ENCODE results near the gene ERN1. TPM values are rescaled to one million over a fixed set of nuclear protein-coding genes. Genes with fewer than 3 reads are reported as not detected.

ERN1 gene
- total RNA-seq, 2 donors from 2014 or later = 131 TPM

- H3K27ac Mint-ChIP-seq = peak overlapping the region in 1 of 2 donors; percentile 29
- DNase-seq (ENCODE audit: low spot score) (no peak), ATAC-seq (no peak)
- H3K27me3 Mint-ChIP-seq = no peaks in the 10 kb centered on the region
- peaks cover 43% of the 10 kb centered on the region for H3K36me3 Mint-ChIP-seq
- H3K4me1 Mint-ChIP-seq (ENCODE audit: low read depth in 2 of 2) = peaks cover 36 to 38% of the 10 kb centered on the region in 2 donors
- no peak overlapping the region for H3K4me3 Mint-ChIP-seq
- H3K9me3 Mint-ChIP-seq = peaks cover 9% of the 10 kb centered on the region
Observed at GRCh38 chr17:64070213-64070612, 59.7 kb downstream of the ERN1 start.

GRCh38 chr17:64069143-64069542, 60.8 kb downstream of the ERN1 start:
- peak overlapping the region; percentile 99 for H3K27ac Mint-ChIP-seq

GRCh38 chr17:64067657-64068056, 62.3 kb downstream of the ERN1 start:
- Mint-ChIP-seq H3K36me3 (peaks cover 58% of the 10 kb centered on the region), H3K9me3 (peaks cover 9% of the 10 kb centered on the region), H3K4me1 (ENCODE audit: low read depth in 2 of 2) (peaks cover 54 to 55% of the 10 kb centered on the region in 2 donors), H3K4me3 (peak overlapping the region; percentile 81), H3K27me3 (no peaks in the 10 kb centered on the region), H3K27ac (peak overlapping the region; percentile 99)
- peak; percentile 57 to 69 for ATAC-seq
- no peak for DNase-seq (ENCODE audit: low spot score)

More at GRCh38 chr17:64069143-64069542, 60.8 kb downstream of the ERN1 start:
- ATAC-seq (no peak), DNase-seq (ENCODE audit: low spot score) (no peak)
- Mint-ChIP-seq H3K27me3 (no peaks in the 10 kb centered on the region), H3K9me3 (peaks cover 9% of the 10 kb centered on the region), H3K4me3 (no peak overlapping the region), H3K4me1 (ENCODE audit: low read depth in 2 of 2) (peaks cover 44 to 45% of the 10 kb centered on the region in 2 donors), H3K36me3 (peaks cover 51% of the 10 kb centered on the region)

- Mint-ChIP-seq H3K27ac (peak overlapping the region; percentile 99), H3K9me3 (peaks cover 9% of the 10 kb centered on the region), H3K4me1 (ENCODE audit: low read depth in 2 of 2) (peaks cover 64% of the 10 kb centered on the region in 2 donors), H3K4me3 (peak overlapping the region; percentile 81), H3K36me3 (peaks cover 62% of the 10 kb centered on the region), H3K27me3 (no peaks in the 10 kb centered on the region)
- ATAC-seq (peak in 1 of 2 donors; percentile 87), DNase-seq (ENCODE audit: low spot score) (no peak)
Observed at GRCh38 chr17:64066716-64067115, 63.2 kb downstream of the ERN1 start.

GRCh38 chr17:64065161-64065560, 64.8 kb downstream of the ERN1 start:
- H3K4me3 Mint-ChIP-seq = peak overlapping the region; percentile 85
- peaks cover 8% of the 10 kb centered on the region for H3K9me3 Mint-ChIP-seq
- ATAC-seq = no peak
- DNase-seq (ENCODE audit: low spot score) = no peak
- peaks cover 74 to 79% of the 10 kb centered on the region in 2 donors for H3K4me1 Mint-ChIP-seq (ENCODE audit: low read depth in 2 of 2)
- no peaks in the 10 kb centered on the region for H3K27me3 Mint-ChIP-seq
- H3K27ac Mint-ChIP-seq = peak overlapping the region; percentile 99
- peaks cover 56% of the 10 kb centered on the region for H3K36me3 Mint-ChIP-seq

- Mint-ChIP-seq H3K4me3 (peak overlapping the region; percentile 85), H3K36me3 (peaks cover 56% of the 10 kb centered on the region), H3K27me3 (no peaks in the 10 kb centered on the region), H3K9me3 (peaks cover 10% of the 10 kb centered on the region), H3K27ac (peak overlapping the region; percentile 99), H3K4me1 (ENCODE audit: low read depth in 2 of 2) (peaks cover 82 to 88% of the 10 kb centered on the region in 2 donors)
- no peak for ATAC-seq
- no peak for DNase-seq (ENCODE audit: low spot score)
Observed at GRCh38 chr17:64064331-64064730, 65.6 kb downstream of the ERN1 start.

GRCh38 chr17:64063766-64064224, 66.1 kb downstream of the ERN1 start:
- Mint-ChIP-seq H3K4me1 (ENCODE audit: low read depth in 2 of 2) (peaks cover 87 to 92% of the 10 kb centered on the region in 2 donors), H3K27me3 (no peaks in the 10 kb centered on the region), H3K27ac (peak overlapping the region; percentile 99), H3K36me3 (peaks cover 56% of the 10 kb centered on the region), H3K9me3 (peaks cover 10% of the 10 kb centered on the region), H3K4me3 (peak overlapping the region; percentile 85)
- ATAC-seq = no peak
- no peak for DNase-seq (ENCODE audit: low spot score)

GRCh38 chr17:64063088-64063487, 66.9 kb downstream of the ERN1 start:
- Mint-ChIP-seq H3K27ac (peak overlapping the region; percentile 99), H3K36me3 (peaks cover 54% of the 10 kb centered on the region), H3K9me3 (peaks cover 6% of the 10 kb centered on the region), H3K4me1 (ENCODE audit: low read depth in 2 of 2) (peaks cover 83 to 92% of the 10 kb centered on the region in 2 donors), H3K27me3 (no peaks in the 10 kb centered on the region), H3K4me3 (peak overlapping the region; percentile 85)
- ATAC-seq (peak; percentile 30 to 41), DNase-seq (ENCODE audit: low spot score) (peak; percentile 75)

GRCh38 chr17:64061178-64061898, 68.6 kb downstream of the ERN1 start:
- no peaks in the 10 kb centered on the region for H3K27me3 Mint-ChIP-seq
- peak overlapping the region; percentile 91 for H3K4me3 Mint-ChIP-seq

GRCh38 chr17:64060331-64060730, 69.6 kb downstream of the ERN1 start:
- H3K36me3 Mint-ChIP-seq = peaks cover 52% of the 10 kb centered on the region
- ATAC-seq (peak; percentile 58 to 70), DNase-seq (ENCODE audit: low spot score) (peak; percentile 76)
- peak overlapping the region; percentile 99 for H3K27ac Mint-ChIP-seq
- peak overlapping the region; percentile 91 for H3K4me3 Mint-ChIP-seq
- no peaks in the 10 kb centered on the region for H3K27me3 Mint-ChIP-seq
- peaks cover 78 to 80% of the 10 kb centered on the region in 2 donors for H3K4me1 Mint-ChIP-seq (ENCODE audit: low read depth in 2 of 2)
- peaks cover 6% of the 10 kb centered on the region for H3K9me3 Mint-ChIP-seq

More at GRCh38 chr17:64061178-64061898, 68.6 kb downstream of the ERN1 start:
- H3K4me1 Mint-ChIP-seq (ENCODE audit: low read depth in 2 of 2) = peaks cover 79 to 87% of the 10 kb centered on the region in 2 donors
- ATAC-seq = peak; percentile 80
- H3K9me3 Mint-ChIP-seq = peaks cover 6% of the 10 kb centered on the region
- peak; percentile 70 for DNase-seq (ENCODE audit: low spot score)
- H3K27ac Mint-ChIP-seq = peak overlapping the region; percentile 99
- H3K36me3 Mint-ChIP-seq = peaks cover 52% of the 10 kb centered on the region

GRCh38 chr17:64059756-64060155, 70.2 kb downstream of the ERN1 start:
- ATAC-seq (no peak), DNase-seq (ENCODE audit: low spot score) (no peak)
- Mint-ChIP-seq H3K27me3 (no peaks in the 10 kb centered on the region), H3K4me3 (peak overlapping the region; percentile 91), H3K36me3 (peaks cover 55% of the 10 kb centered on the region), H3K9me3 (peaks cover 6% of the 10 kb centered on the region), H3K27ac (peak overlapping the region; percentile 99), H3K4me1 (ENCODE audit: low read depth in 2 of 2) (peaks cover 77 to 81% of the 10 kb centered on the region in 2 donors)

GRCh38 chr17:64058621-64059020, 71.3 kb downstream of the ERN1 start:
- no peaks in the 10 kb centered on the region for H3K27me3 Mint-ChIP-seq
- H3K36me3 Mint-ChIP-seq = peaks cover 48% of the 10 kb centered on the region
- peaks cover 66 to 70% of the 10 kb centered on the region in 2 donors for H3K4me1 Mint-ChIP-seq (ENCODE audit: low read depth in 2 of 2)
- peaks cover 6% of the 10 kb centered on the region for H3K9me3 Mint-ChIP-seq
- ATAC-seq (no peak), DNase-seq (ENCODE audit: low spot score) (no peak)
- H3K4me3 Mint-ChIP-seq = peak overlapping the region; percentile 91
- H3K27ac Mint-ChIP-seq = peak overlapping the region; percentile 99

- Mint-ChIP-seq H3K36me3 (peaks cover 48% of the 10 kb centered on the region), H3K27me3 (no peaks in the 10 kb centered on the region), H3K9me3 (peaks cover 6% of the 10 kb centered on the region), H3K4me1 (ENCODE audit: low read depth in 2 of 2) (peaks cover 58 to 67% of the 10 kb centered on the region in 2 donors), H3K27ac (peak overlapping the region; percentile 99), H3K4me3 (peak overlapping the region; percentile 91)
- DNase-seq (ENCODE audit: low spot score) (no peak), ATAC-seq (no peak)
Observed at GRCh38 chr17:64057701-64058263, 72.2 kb downstream of the ERN1 start.
